GM18526 (cell line): ENCODE results near the gene JAK2.

ENCODE experiments used
- POLR2A ChIP-seq: IDR thresholded peaks from 3 replicates; pipeline ENCODE4 v1.6.1; 2011; ENCODE audit not compliant: insufficient read length; ENCODE audit errors: extremely low read depth

The JAK2 gene

GRCh38 chr9:4973246-4973645 is 11.8 kb upstream of the JAK2 start:
- no peak for TF ChIP-seq POLR2A

- TF ChIP-seq POLR2A: no peak
Observed at GRCh38 chr9:4973902-4974301, 11.2 kb upstream of the JAK2 start.

GRCh38 chr9:4979239-4979638 is 5.8 kb upstream of the JAK2 start:
- TF ChIP-seq POLR2A: no peak

- TF ChIP-seq POLR2A: no peak
Observed at GRCh38 chr9:4980086-4980727, 4.9 kb upstream of the JAK2 start.

DNA sequence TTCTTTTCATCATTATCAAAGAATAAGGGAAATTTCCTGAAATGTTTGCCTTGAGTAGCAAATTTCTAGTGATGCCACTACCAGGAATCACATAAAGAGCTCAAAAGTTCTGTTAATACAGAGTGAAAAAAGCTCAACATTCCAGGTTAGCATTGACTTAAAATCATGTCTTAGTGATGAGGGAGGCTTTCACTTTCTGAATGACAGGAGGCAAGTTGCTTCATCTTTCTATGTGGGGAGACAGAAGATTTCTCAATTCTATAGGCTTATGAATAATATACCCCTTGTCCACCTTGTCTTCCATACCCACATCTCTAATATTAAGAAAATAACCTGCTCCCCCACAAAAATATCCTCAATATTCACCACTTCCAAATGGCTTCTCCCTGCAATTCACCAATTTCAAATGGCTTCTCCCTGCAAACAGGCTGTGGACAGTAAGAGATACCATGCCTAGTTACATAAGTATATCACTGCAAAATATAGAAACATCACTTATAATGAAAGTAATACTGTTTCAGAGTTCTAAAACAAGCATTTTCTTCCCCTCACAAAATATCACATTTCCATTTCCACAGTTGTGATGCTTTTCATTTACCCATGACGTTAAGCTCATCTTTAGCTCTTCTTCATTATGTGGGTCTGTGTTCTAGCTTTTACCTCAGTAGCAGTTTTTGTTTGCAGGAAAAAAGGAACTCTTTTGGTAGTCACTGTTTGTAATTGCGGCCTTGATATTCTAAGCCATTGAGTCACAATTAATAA is 2.2 kb upstream of the JAK2 start:
- no peak for TF ChIP-seq POLR2A

- TF ChIP-seq POLR2A: no peak
Observed at GRCh38 chr9:4983601-4984165, 1.4 kb upstream of the JAK2 start.

DNA sequence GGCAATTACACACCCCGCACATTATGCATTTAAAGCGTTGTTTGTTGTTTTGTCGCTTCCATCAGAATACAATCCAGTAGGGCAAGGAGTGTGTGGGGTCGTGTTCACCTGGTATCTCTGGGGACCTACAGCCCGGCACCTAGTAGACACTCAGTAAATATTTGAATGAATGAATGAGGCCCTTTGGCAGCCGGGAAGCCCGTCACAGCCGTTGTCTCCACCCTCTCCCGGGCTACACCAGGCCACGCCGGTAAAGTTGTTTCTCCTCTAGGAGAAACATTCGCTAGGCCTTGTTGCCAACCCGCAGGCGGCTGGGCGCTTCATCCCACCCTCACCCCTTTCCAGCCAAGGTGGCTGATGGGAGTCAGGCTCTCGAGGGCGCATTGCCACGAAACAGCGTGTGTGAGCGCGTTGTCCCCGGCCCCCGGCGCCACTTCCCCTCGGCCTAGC is 876 bp upstream of the JAK2 start:
- no peak for TF ChIP-seq POLR2A

DNA sequence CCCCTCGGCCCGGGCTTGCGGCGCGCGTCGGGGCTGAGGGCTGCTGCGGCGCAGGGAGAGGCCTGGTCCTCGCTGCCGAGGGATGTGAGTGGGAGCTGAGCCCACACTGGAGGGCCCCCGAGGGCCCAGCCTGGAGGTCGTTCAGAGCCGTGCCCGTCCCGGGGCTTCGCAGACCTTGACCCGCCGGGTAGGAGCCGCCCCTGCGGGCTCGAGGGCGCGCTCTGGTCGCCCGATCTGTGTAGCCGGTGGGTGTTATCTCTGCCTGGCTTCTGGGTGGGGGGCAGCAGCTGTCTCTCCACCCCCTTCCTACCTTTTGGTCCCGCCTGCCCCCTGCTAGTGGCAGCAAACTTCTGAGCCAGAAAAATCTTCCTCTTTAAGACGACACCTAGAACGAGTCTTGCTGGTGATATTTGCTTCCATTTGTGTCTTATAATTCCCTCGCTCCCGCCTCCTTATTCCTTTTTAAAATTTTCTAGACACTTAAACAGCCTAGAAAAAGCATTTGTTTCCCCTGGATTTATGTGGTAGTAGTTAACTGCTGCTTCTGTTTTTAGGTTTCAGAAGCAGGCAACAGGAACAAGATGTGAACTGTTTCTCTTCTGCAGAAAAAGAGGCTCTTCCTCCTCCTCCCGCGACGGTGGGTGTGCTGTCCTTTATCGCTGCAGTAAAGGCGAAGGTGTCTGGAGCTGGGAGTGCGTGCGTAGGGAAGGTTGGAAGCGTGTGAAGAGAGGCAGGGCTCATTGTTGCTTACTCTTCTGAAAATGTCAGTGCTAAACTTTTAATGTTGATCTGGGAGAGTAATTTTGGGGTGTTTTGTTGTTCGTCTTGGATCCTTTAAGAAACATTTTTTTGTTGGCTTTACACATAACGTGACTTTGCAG is 554 bp downstream of the JAK2 start:
- TF ChIP-seq POLR2A: no peak

GRCh38 chr9:4986296-4986695 is 1.2 kb downstream of the JAK2 start:
- TF ChIP-seq POLR2A: no peak

GRCh38 chr9:4986783-4987182 is 1.7 kb downstream of the JAK2 start:
- TF ChIP-seq POLR2A: no peak

- TF ChIP-seq POLR2A: no peak
Observed at GRCh38 chr9:4987961-4988421, 2.9 kb downstream of the JAK2 start.

DNA sequence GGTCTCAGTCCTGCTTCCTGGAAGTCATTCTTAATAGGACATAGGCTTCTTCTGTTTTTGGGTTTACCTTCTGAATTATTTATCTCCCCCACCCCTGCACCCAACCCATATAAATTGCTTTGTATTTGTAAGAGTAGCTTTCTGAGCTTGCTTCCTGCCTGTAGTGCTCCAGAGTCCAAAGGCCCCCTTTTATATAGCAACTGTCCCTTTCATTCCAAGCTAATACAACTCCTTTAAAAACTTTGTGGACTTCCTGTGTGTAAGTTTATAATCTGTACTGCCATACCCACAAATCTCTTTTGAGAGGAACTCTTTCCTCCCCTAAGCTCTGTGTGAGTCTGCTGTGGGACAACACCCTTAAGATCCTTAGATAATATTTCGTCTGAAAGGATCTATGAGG is 7.8 kb downstream of the JAK2 start:
- no peak for TF ChIP-seq POLR2A

DNA sequence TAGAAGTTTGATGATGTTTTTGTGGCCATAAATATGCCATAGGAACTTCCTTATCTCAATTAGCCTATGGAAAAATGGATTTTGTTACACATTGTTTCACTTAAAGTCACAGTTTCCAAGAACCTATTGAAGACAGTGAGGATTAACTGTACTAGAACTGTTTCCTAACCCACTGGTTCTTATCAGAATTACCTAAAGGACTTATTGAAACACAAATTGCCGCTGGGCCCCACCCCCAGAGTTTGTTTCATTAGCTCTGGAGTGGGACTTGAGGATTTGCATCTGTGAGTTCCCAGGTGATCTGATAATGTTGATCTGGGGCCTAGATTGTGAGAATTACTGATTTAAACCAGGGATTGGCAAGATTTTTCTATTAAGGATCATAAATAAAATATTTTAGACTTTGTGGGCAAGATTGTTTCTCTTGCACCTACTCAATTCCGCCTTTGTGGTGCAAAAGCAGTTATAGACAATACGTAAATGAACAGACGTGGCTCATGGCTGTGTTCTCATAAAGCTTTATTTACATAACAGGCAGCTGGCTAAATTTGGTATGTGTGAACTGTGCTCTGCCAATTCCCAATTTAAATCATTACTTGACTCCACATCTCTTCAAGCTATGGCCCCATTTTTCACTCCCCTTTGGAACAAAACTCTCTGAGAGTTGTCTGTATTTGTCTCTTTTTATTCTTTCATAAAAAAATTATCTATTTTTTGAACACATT is 9.3 kb downstream of the JAK2 start:
- no peak for TF ChIP-seq POLR2A

GRCh38 chr9:4997196-4997595 is 12.1 kb downstream of the JAK2 start:
- TF ChIP-seq POLR2A: no peak

DNA sequence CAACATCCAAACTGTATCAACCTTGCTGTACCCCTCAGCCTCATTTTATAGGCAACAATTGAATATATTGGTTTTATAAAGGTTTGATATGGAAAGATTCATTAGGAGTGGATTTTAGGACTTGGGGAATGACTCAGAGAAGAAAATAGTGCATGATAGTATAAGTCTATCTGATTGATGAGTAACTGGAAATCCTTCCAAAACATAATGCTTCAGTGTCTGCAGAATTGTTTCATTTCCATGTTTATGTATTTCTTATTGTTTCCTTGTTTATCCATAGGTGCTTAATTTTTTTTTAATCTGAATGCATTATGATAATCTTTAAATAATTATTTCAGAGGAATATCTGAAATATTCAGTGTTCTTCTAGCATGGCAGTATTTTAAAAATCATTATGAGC is 12.6 kb downstream of the JAK2 start:
- no peak for TF ChIP-seq POLR2A
